GM18870 (cell line): Measurements from ENCODE around the gene GRIA4.
A peak's percentile ranks its signal among the peaks of the same experiment; 100 is the strongest.
"Not testable (repeated sequence)": the region's sequence is repeated elsewhere in the genome, so short reads cannot be mapped to it uniquely, and the experiment has no call there.

Source experiments
- ATAC-seq: cut with Tn5 transposase; IDR thresholded peaks from one replicate; pipeline ENCODE4 v1.9.1; 2021; ENCODE audit warnings: moderate library complexity; ENCODE audit not compliant: unreplicated experiment

The GRIA4 gene

DNA sequence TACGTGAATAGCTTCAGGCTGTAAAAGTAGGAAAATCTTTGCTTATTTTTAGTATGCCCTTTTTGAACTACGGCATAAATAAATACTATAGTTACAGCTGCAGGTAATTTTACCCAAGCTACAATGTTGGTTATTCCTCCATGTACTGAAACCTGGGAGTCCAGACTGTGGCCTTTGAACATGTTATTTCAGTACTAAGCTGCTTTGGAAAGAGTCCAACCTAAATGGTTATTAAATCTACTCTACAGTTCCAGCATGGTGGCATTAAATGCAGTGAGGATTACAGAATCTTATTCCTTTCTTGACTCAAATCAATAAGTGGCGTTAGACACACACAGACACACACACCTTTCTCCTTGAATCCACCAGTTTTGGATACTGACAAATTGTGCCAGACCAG is 247.1 kb downstream of the GRIA4 start:
- no peak for ATAC-seq

- ATAC-seq: no peak
Measured at GRCh38 chr11:105857728-105858127, 247.9 kb downstream of the GRIA4 start.

- no peak for ATAC-seq
Measured at GRCh38 chr11:105858841-105859240, 249.0 kb downstream of the GRIA4 start.

- ATAC-seq: no peak
Measured at GRCh38 chr11:105860105-105860504, 250.2 kb downstream of the GRIA4 start.

DNA sequence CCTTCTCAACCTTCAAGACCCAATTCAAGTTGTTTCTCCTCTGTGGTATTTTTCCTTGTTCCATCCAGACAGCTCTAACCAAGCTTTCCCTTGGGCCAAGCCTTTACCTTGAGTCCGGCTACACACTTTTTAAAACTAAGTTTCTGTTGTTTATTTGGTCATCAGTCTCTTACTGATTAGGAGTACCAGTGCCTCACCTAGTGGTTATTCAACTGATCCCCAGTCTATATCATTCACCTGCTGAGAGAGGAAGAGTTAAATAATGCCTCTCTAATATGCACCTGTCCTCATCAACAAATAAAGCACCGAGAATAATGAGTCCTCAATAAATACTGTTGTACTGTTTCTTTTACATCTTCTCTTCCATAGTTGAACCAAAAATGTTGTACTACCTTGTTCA is 251.4 kb downstream of the GRIA4 start:
- no peak for ATAC-seq

DNA sequence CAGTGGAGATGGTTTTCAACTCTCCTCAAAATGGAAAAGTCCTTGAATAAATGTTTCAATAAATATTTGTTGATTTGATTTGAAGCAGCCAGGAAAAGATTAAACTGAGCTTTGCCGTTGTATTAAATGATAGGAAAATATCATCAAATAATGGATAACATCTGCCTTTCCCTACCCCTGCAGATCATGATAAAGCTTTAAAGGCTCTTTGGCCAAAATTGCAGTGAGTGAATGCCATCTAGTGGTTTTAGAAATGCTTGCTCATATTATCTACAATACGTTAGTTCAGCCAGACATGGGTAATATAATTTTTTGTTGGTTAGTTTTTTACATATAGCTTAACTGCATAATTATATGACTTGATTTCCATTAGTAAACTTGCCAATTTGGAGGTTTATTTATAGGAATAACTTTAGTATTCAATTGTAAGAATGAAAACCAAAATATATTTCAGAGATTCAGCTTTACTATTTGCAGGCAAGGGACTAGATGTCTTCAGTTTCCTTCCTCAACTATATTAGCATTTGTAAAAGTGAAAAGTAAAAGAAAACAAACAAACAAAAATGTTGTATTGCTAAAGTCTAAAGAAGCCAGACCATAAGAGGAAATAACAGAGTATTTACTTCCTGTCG is 253.0 kb downstream of the GRIA4 start:
- peak; percentile 82 for ATAC-seq

- no peak for ATAC-seq
Measured at GRCh38 chr11:105863523-105863922, 253.7 kb downstream of the GRIA4 start.

- no peak for ATAC-seq
Measured at GRCh38 chr11:105867742-105868141, 257.9 kb downstream of the GRIA4 start.

DNA sequence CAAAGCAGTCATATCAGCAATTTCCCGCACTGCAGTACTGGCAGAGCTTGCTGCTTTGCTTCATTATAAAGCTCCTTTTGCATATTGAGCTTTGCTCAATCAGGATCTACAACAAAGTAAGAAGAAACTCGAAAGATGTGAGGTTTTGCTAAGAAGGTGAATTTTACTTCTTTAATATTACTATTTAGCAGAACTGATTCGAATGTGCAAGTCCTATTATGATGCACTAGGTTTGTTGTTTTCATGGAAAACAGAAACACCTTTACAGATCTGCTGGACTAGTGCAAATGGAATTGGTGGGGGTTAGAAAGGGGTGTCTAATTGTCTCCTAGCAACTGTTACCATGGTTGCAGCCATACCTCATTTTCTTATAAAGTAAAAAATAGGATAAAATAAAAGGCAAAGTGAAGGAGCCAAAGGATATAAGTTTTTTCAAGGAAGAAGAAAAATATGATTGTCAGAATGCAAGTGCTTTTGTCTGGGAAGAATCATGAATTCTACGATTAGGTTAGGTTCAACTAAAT is 259.0 kb downstream of the GRIA4 start:
- ATAC-seq: no peak

DNA sequence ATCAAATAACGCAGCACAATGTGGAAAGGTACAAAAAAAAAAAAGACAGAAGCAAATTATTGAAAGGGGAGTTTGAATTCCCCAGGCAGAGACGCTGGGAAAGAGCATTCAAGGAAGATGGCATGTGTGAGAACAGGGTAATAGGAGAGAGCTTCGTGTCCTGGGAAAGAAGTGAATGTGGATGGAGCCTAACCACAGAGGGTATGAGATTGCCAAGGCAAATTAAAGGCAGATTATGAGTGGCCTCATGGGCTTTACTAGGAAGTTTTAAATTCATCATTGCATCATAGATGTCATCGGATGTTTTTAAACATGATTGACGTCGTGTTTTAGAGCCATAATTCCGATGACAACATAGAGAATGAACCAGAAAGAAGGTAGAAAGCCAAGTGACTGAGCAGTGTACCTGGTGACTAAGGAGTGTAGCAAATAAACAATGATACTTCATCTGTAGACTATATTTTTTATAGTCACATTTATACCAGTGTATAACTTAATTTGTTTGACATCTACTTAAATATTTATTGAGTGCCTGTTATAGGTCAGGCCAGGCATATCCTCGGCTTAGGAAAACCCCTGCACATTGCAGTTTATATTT is 260.7 kb downstream of the GRIA4 start:
- no peak for ATAC-seq

GRCh38 chr11:105878510-105878909 is 268.6 kb downstream of the GRIA4 start:
- no peak for ATAC-seq

DNA sequence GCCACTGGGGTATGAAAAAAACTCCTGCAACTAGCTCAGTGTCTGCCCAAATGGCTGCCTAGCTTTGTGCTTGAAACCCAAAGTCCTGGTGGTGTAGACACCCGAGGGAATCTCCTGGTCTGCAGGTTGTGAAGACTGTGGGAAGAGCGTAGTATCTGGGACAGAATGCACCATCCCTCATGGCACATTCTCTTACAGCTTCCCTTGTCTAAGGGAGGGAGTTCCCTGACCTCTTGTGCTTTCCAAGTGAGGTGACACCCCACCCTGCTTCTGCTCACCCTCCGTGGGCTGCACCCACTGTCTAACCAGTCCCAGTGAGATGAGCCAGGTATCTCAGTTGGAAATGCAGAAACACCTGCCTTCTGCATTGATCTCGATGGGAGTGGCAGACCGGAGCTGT is 269.1 kb downstream of the GRIA4 start:
- ATAC-seq: not testable (repeated sequence)

GRCh38 chr11:105881027-105881426 is 271.2 kb downstream of the GRIA4 start:
- no peak for ATAC-seq

DNA sequence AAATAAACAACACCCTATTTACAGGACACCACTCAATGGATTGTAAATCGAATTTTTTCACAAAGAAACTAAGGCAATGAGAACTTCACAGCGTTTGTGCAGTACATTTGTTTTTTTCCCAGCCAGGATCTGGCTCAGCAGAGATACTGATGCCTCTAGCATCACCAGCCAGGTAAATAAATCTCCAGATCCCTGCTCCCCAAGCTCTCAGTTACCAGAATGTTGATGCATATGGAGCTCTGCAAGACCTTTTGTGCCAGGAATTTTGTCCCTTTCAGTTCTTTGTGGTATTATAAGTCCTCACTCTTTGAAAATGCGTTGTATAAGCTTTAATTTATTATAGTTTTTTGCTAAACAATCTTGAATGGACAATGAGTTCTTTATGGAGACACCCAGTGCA is 274.6 kb downstream of the GRIA4 start:
- no peak for ATAC-seq

GRCh38 chr11:105891685-105892084 is 281.8 kb downstream of the GRIA4 start:
- no peak for ATAC-seq

- no peak for ATAC-seq
Measured at GRCh38 chr11:105897161-105897560, 287.3 kb downstream of the GRIA4 start.

DNA sequence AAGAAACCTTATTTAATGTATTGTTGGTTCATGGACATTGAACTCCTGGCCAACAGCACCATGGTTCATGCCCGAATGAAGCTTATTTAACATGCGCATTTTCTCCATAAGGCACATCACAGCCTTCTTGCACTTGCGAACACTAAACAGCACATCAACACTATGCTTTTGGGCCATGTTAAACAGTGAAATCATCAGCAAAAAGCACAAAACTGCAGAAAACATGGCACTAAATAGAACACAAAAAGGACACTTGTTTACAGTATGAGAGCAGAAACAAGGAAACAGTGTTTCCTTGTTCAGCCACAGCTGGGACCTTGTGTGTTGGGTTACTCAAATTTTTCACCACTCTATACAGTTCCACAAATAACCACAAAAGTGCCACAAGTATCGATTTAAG is 289.9 kb downstream of the GRIA4 start:
- no peak for ATAC-seq

GRCh38 chr11:105900515-105901035 is 290.7 kb downstream of the GRIA4 start:
- ATAC-seq: no peak

DNA sequence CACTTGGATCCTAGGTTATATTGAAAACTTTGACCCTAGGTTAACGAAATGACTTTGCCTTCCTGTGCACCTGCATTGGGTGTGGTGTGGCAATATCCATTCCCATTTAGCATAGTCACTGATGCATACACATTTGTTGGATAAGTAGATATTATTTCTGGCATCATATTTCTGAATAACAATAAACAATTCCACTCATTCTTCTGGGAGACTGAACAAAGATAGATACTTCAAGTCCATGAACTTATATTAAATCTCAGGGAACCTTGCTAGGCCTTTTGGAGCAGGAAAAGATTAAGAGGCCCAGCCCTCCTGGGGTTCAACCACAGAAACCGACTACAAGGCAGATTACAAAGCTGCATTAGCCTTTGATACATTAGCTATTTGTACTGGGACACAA is 293.2 kb downstream of the GRIA4 start:
- ATAC-seq: no peak

DNA sequence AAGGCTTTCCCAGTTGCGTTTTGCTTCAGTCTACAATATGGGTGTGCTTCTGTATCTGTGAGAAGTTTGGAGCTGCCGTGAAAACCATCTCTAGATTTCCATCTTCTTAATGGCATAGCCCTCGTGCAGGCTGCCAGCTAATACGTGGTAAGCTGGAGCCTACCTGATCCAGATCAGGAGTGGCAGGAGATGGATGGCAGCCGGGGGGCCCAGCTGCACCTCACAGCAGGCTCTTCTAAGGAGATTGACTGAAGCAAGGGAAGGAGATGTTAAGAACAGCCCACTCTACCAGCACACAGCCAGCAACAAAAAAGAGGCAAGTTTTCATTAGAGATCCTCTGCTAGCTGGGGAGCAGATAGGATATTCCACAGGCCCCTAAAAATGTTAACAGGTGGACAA is 296.6 kb downstream of the GRIA4 start:
- no peak for ATAC-seq

DNA sequence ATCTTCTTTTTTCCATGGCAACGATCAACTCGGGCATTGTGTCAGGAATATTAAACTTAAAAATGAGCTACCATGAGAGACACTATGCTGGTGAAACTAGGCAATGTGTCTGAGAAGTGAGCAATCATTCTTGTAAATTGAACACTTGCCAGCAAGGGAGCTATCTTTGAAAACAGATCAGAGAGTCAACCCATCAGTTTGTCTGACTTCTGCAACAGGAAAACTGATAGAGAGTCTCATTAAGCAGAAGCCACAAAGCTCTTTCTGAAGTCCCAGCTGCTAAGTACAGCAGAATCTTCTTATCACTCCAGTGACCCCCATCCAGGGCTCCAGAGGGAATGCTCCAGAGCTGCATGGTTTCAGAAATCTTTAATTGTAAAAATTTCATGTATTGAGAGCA is 297.4 kb downstream of the GRIA4 start:
- no peak for ATAC-seq

- ATAC-seq: no peak
Measured at GRCh38 chr11:105910095-105910715, 300.3 kb downstream of the GRIA4 start.
